GM21737 (cell line): ENCODE results near the gene LIF.
"Not testable (repeated sequence)": the region's sequence is repeated elsewhere in the genome, so short reads cannot be mapped to it uniquely, and the experiment has no call there.

ENCODE experiments used
- ATAC-seq: cut with Tn5 transposase; IDR thresholded peaks from one replicate; pipeline ENCODE4 v1.9.1; 2021; ENCODE audit warnings: mild to moderate bottlenecking, moderate library complexity; ENCODE audit not compliant: unreplicated experiment

LIF gene

DNA sequence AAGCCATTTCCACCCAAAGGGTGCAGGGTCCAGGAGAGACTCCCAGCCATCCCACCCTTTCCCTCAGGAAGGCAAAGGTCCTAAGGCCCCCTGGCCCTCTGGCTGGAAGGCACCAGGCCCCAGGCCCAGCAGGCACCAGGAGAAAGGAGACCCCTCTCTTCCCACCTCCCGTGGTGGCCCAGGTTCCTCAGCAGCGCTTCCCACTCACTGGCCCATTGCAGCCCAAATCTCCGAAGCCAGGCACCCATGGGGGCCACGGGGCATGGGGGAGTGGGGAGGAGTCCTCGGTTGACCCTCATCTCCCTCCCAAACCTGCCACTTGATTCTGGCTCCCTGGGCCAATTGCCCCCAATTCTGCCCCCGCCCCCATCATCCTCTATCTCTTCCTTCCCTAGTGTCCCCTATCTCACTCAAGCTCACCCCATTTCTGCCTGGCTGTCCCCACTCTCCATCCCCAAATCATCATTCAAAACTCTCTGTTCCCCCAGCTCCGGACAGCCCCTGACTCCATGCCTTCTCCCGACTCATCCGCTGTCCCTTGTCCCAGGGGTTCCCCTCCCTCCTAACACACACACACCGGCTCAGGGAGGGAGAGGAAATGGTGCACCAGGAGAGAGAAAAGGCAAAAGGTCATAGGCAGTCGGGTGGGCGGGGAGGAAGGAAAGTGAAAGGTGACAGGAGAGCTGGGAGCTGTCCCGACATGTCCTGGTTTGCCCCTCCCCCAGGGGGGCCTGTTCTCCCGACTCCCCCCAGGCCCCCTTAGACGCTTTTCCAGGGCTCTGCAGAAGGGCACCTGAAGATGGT is 1.2 kb downstream of the LIF start:
- no peak for ATAC-seq

DNA sequence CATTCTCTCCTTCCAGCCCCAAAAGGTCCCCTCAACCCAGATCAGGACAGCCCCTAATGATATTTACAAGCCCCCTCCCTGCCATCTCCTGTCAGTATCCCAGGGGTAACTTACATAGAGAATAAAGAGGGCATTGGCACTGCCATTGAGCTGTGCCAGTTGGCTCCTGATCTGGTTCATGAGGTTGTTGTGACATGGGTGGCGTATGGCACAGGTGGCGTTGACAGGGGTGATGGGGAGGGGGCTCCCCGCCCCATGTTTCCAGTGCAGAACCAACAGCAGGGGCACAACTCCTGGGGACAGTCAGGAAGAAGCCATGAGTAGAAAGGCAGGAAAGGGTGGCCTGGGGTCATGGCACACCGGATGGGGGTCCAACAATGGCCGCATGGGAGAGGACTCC is 1.9 kb downstream of the LIF start:
- ATAC-seq, result no peak

GRCh38 chr22:30244066-30244465 is 2.5 kb downstream of the LIF start:
- no peak for ATAC-seq

DNA sequence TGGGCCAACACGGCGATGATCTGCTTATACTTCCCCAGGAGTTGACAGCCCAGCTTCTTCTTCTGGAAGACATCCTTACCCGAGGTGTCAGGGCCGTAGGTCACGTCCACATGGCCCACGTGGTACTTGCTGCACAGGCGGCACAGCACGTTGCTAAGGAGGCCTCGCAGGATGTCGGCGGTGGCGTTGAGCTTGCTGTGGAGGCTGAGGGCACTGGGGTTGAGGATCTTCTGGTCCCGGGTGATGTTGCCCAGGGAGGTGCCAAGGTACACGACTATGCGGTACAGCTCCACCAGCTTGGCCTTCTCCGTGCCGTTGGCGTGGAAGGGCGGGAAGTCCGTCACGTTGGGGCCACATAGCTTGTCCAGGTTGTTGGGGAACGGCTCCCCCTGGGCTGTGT is 2.9 kb downstream of the LIF start:
- no peak for ATAC-seq

DNA sequence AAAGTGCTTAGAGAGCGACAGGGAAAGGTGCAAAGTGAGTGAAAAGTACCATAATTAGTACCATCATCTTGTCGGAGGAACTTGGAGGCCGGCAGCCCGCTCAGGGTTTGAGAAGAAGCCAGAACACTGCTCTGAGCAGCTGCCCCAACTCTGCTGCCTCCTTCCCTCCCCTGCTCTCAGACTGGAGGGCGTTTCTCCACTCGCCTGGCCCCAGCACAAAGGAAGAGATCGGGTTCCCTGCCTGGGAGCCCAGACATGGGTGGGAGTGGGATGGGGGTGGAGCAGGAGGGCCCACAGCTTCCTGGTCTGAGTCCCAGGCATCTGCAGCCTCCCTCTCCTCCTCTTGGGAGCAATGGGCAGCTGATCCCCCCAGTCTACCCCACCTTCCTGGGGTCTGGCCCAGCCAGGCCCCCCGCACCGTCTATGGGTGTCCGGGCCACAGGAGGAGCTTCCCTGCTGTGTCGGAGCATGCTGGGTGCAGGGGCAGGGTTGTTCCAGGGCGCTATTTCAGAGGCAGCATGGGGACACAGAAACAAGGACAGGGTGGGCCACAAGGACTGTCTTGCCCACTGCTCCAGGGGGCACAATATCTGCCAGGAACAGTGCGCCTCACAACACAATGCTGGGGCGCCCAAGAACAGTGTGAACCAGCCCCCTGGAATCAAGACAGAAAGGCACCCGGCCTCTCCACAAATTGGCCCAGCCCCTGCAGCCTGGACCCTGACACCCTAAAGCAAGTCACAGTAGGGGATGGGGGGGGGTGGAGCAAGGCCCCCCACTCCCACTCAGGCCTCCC is 4.8 kb downstream of the LIF start:
- no peak for ATAC-seq

GRCh38 chr22:30240541-30241417 is 5.8 kb downstream of the LIF start:
- no peak for ATAC-seq

DNA sequence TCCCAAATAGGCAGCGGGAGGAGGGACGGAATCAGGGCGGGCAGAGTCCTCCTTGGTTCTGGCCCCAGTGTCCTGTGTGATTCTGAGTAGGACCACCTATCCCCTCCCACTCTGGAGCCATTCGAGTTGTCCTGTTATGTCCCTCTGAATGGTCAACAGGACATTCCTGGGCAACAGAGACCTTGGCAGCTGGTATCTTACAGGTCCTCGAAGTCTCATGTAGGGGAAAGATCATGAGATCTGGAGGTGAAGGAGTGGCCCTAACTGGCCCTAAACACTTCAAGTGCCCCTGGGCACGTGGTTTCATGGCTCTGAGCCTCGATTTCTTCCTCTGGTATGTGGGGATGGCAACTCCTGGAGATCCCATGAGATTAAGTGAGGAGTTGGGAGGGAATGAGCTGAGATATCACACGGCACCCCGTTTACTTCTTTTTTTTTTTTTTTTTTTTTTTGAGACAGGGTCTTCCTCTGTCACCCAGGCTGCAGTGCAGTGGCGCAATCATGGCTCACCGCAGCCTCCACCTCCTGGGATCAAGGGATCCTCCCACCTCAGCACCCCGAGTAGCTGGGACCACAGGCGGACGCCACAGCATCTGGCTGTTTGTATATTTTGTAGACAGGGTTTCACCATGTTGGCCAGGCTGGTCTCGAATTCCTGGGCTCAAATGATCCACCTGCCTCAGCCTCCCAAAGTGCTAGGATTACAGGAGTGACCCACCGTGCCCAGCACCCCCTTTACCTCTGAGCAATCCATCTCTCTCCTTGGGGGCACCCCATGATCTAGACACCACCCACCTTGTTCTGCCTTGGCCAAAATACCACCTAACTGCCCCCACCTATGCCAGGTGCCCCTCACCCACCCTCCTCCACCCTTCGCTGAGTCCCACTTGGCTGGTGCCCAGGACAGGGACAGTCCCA is 6.8 kb downstream of the LIF start:
- ATAC-seq, result no peak

DNA sequence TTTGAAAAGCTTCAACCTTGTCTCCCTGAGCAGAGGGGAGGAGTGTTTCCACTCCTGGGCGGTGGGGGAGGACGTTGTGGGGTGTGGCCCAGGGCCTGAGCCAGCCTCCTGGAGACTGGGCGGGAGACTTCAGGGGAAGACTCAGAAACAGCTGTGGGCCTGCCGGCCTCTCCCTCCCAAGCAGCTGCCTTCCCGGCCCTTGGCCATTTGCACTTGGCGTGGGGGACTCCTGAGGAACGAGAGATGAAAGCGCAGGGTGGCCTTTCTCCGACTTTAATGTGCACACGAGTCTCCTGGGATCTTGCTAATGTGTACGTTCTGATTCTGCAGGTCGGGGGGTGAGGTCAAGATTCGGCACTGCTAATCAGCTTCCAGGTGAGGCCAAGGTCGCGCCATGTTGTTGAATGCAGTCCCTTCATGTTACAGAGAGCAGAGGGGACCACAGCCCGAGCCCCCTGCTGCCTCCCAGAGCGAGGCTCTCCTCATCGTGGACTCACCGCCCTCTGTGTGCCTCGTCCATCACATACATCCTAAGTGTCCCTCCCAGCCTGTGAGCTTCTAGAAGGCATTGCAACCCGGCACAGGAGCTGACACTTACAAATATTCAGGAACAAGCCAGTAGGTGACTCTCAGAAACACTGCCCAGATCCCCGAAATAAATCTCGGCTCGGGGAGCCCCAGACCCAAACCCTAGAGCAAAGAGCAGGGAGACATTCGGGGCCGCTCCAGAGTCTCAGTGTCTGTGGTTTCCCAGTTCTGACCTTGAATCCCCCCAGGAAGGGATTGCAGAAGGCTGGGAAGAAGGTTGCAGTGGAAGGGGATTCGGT is 7.7 kb downstream of the LIF start:
- ATAC-seq, result no peak

DNA sequence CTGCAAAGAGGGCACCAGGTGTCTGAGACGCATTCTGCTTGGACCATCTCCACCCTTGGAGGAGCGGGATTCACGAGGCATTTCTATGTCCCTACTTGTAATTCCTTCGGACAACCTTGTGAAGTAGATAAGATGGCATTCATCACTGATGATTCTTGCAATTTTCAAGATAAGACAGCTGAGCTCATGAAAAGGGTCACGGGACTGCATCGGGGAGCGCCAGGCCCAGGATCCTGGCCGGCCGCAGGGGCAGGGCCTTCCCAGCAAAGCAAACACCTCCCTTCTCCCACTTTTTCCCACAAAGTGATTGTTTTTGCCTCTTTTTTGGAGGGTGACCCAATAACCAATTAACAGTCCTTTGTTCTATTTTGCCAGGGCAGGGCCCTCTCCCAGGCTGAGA is 8.4 kb downstream of the LIF start:
- no peak for ATAC-seq

DNA sequence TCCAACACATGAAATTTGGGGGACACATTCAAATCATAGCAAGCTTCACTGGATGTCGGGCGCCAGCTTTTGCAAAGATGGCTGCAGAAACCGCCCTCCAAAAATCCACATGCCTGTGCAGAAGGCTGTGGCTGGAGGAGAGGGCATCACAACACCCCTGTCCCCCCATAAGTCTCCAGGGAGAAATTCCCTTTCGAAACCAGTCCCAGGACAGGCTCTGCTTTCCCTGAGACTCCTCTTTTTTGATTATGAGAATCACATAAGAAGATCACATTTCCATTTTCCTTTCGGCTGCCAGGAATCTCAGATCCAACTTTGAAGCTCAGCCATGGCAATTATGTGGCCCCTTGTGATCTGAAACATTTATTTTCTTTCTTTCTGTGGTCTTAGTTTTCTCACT is 9.7 kb downstream of the LIF start:
- ATAC-seq, result no peak

DNA sequence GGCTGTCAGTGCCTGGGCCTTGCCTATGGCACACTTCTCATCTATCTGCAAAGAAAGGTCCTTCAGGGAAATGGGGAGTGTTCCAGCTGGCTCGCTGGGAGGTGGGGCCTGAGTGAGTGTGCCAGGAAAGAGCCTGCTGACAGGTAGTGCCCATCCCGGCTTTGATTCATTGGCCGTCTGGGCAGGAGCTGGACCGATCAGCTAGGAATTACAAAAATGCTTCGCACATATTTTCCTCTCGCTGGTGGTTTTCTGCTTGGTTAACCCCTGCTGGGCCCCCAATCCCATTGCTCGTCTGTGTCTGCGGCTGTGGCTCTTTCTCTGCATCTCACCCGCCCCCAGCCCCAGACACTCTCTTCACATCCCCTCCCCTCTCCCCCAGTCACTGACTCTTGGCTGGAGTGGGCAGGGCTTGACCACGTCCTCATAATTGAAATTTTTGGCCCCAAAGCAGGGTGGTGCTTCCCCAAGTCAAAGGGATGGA is 10.8 kb downstream of the LIF start:
- no peak for ATAC-seq

DNA sequence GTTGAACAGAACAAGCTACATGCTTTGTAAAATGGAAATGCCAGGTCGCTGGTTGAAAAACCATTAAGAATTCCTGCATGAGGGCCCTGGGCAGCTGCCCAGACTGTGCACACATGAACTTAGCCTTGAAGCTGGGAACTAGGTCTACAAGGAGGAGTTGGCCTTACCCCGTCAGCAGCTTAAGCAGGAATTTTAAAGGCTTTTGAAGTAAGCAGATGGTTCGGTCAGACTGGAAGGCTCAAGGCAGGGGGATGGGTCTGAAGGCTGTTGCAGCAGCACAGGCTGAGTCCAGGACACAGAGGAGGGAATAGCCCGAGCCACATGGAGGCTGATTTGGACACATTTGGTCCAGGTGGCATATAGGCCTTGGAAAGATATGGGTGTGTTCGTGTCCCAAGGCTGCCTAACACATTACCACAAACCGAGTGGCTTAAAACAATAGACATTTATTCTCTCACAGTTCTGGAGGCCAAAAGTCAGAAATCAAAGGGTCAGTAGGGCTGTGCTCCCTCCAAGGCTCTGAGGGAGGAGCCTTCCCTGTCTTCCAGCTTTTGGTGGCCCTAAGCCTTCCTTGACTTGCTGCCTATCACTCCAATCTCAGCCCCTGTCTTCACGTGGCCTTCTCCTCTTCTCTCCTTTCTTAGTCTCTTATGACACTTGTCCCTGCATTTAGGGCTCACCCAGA is 11.6 kb downstream of the LIF start:
- ATAC-seq, result no peak

GRCh38 chr22:30234325-30234724 is 12.2 kb downstream of the LIF start:
- not testable (repeated sequence) for ATAC-seq

DNA sequence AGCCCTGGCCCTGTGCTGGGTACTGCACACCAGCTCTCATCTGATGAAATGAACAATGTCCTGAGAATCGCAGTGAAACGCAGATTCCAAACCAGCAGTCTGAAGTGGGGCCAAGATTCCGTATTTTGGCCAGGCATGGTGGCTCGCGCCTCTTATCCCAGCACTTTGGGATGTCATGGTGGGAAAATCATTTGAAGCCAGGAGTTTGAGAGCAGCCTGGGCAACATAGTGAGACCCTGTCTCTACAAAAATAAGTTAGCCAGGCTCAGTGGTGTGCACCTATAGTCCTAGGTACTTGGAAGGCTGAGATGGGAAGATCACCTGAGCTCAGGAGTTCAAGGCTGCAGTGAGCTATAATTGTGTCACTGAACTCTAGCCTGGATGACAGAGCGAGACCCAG is 13.0 kb downstream of the LIF start:
- ATAC-seq, result no peak

DNA sequence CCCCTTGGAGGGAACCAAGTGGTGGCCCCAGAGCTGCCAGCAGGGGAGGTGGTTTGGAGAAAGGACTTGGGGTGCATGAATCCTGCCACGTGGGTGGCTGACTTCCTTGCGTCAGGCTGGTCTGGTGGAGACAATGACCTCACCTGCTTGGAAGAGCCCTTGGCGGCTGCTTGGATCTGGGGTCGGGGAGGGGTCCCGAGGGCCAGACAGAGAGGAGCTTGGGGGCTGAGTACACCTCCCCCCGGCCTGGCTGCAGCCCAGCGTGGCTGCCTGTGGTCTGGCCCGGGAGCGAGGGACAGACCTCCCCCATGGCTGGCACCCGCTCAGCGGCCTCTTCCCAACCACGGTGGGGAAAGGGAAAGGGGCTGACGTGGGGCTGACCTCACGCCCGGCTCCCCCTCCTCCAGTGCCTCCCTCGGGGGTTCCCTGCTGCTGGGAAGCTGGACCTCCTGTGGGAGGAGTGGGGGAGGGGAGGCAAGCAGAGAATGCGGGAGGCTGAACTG is 13.8 kb downstream of the LIF start:
- no peak for ATAC-seq

DNA sequence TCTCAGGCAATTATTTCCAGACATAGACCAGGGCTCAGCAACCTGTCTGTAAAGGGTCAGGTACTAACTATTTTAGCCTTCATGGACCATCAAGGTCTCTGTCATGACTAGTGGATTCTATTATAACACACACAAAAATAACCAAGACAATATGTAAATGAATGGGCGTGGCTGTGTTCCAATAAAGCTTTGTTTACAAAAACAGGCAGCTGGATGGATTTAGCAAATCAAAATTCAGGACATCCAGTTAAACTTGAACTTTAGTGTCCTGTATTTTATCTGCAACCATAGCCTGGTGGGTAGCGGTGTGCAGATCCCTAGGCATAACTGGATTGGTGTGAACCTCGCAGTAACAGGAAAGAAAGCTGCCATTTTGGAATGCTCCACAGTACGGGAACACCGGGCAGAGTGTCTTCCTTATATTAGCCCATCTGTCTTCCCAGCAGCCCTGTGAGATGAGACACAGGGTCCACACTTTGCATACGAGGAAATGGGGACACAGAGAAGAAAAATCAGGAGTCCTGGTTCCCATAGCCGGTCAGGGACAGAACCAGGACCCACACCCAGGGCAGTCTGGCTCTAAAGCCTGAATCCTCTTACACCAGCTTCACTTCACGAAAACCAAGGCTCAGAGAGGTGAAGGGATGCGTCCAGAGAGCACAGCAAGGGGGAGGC is 15.6 kb downstream of the LIF start:
- ATAC-seq, result no peak

DNA sequence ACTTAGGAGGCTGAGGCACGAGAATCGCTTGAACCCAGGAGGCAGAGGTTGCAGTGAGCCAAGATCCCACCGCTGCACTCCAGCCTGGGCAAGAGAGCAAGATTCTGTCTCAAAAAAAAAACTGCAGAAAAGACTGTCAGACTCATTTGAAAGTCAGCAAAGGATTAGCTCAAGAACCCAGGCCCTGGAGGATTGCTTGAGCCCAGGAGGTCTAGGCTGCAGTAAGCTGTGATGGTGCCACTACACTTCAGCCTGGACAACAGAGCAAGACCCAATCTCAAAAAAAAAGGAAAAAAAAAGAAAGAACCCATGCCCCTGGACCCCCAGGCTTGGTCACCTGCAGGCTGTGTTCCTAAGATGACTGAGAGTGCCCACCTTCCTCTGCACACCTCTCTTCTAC is 16.2 kb downstream of the LIF start:
- no peak for ATAC-seq
